Measurements from ENCODE around the gene D2HGDH. TPM values are rescaled to one million over a fixed set of nuclear protein-coding genes. Genes with fewer than 3 reads are reported as not detected.

Gene D2HGDH
- total and polyA plus RNA-seq, 9 of the 15 experiments (the other 6 are each of a cell fraction or from before 2014, with no cell fraction given): 0.39 to 30.8 (median 10.3) TPM

GRCh38 chr2:241794250-241794823 is 59.9 kb downstream of the D2HGDH start:
- H3K9ac ChIP-seq (ENCODE audit: insufficient read depth in 1 of 2, low read depth in 2 of 2, low read length in 2 of 2): no peak overlapping the region
- no peaks in the 10 kb centered on the region for H3K27me3 ChIP-seq (ENCODE audit: control insufficient read depth in 2 of 2, insufficient read depth in 2 of 2, low read length in 2 of 2)
- FAIRE-seq (no peak), DNase-seq (ENCODE audit: extremely low read depth in 1 of 4, low spot score in 3 of 4) (no peak), ATAC-seq (no peak)
- no peak overlapping the region for H3K27ac ChIP-seq (ENCODE audit: extremely low read depth, low read depth, low read length)
- H3K4me1 ChIP-seq (replicated peaks in 1 of 2; ENCODE audit: control insufficient read depth in 2 of 2, insufficient read depth in 2 of 2, low read length in 2 of 2): peaks cover 0 to 36% of the 10 kb centered on the region in 2 experiments; a peak in 2 of 5 replicates
- no peaks in the 10 kb centered on the region for H3K79me2 ChIP-seq (ENCODE audit: control insufficient read depth, insufficient read depth, low read length)
- H4K20me1 ChIP-seq (replicated peaks; ENCODE audit: control insufficient read depth, insufficient read depth, low read length): no peaks in the 10 kb centered on the region
- WGBS (ENCODE audit: insufficient coverage, low coverage, missing lambda C conversion rate): 69% methylated on average over 4 of the region's 10 CpGs
- H3K4me2 ChIP-seq (ENCODE audit: insufficient read depth, low read length): no peak overlapping the region
- ChIA-PET POLR2A (interaction anchor here (0.7 to 1.4 kb wide), 3 partner anchors 9 to 54 kb away, joined by 3 to 4 read pairs (median 3); no protein-coding TSS in a partner anchor), CTCF (ENCODE audit: low intra/inter-chr PET ratio) (interaction anchor here (0.6 kb wide), 1 partner anchor 82 kb away, joined by 3 read pairs; no protein-coding TSS in a partner anchor)
- intact Hi-C loops (cut with micrococcal nuclease) (no loop called here), in situ Hi-C loops (cut with MboI) (no loop called here)
- 0 out of 2 replicates have a peak overlapping the region, but pooled peaks have one; percentile 32 for H2AFZ ChIP-seq (ENCODE audit: low read depth, low read length)
- BruUV-seq (replicated peaks): no TSS peak
- H3K4me3 ChIP-seq: no peak overlapping the region
- H3K9me1 ChIP-seq (ENCODE audit: control insufficient read depth, insufficient read depth, low read length): no peaks in the 10 kb centered on the region
- TF ChIP-seq FOXP1 (CRISPR knock-in tag; IDR thresholded peaks at IDR 0.05) (no peak), TAF7 (tag; IDR thresholded peaks at IDR 0.05) (no peak), SRF (CRISPR knock-in tag; IDR thresholded peaks at IDR 0.05) (no peak), IRF1 (CRISPR knock-in tag; IDR thresholded peaks at IDR 0.05; ENCODE audit: borderline replicate concordance) (no peak), PURB (CRISPR knock-in tag; IDR thresholded peaks at IDR 0.05; ENCODE audit: low read depth) (no peak), PHF8 (IDR thresholded peaks at IDR 0.05; ENCODE audit: borderline replicate concordance, low read length) (no peak), POLR2G (IDR thresholded peaks at IDR 0.05; ENCODE audit: low read depth, low read length) (no peak)
- H3K9me3 ChIP-seq (replicated peaks; ENCODE audit: control insufficient read depth, insufficient read depth, low read depth, low read length): no peaks in the 10 kb centered on the region; the same call in 1 of the 2 replicates
- no peaks in the 10 kb centered on the region for H3K36me3 ChIP-seq (ENCODE audit: control insufficient read depth, insufficient read depth, low read length)
